HCT116 (cell line): Measurements from ENCODE around the gene S100P. TPM values are rescaled to one million over a fixed set of nuclear protein-coding genes. Genes with fewer than 3 reads are reported as not detected.
A peak's percentile ranks its signal among the peaks of the same experiment; 100 is the strongest.

Source experiments
- ATAC-seq: fragments of 200-7000 bp; cut with Tn5 transposase; 2 replicates; pipeline ENCODE4 v1.9.1; 2020; ENCODE audit warnings: mild to moderate bottlenecking, moderate library complexity
- Bru-seq: library from RNA; stranded (reverse); fragments of 400-500 nt; gene quantifications from one replicate; lab custom pipeline; 2021; lab: Mats Ljungman, UMichigan
- BruChase-seq, 2 experiments: library from RNA; stranded (reverse); fragments of 400-500 nt; gene quantifications; one replicate each; lab custom pipeline; 2021; lab: Mats Ljungman, UMichigan
- BruUV-seq: library from RNA; stranded (reverse); fragments of 400-500 nt; replicated peaks from 2 replicates; lab custom pipeline; 2021; lab: Mats Ljungman, UMichigan
- CTCF ChIA-PET: fragments of 300-600 bp; sonication (Branson Sonifier 250); formaldehyde crosslinking; loops from one replicate; lab custom pipeline; 2021; ENCODE audit warnings: antibody characterized with exemption; lab: Charles Lee
- POLR2A ChIA-PET: fragments of 300-600, 350-600 bp; sonication (Branson Sonifier 250); formaldehyde crosslinking; loops from one replicate; lab custom pipeline; 2021; ENCODE audit warnings: antibody characterized with exemption; lab: Charles Lee
- RAD21 ChIA-PET, 2 experiments: fragments of 300-600 bp; sonication (Branson Sonifier 250); formaldehyde crosslinking; loops; one replicate each; lab custom pipeline; 2023; ENCODE audit warnings: low total read pairs in 2 of 2; ENCODE audit not compliant: uncharacterized antibody in 2 of 2, unreplicated experiment in 2 of 2, low non-redundant PET in 1 of 2; lab: Charles Lee
- DNase-seq: peaks from one replicate; pipeline ENCODE4 v3.0.0-alpha.2; 2010; ENCODE audit warnings: low read depth, low spot score
- H2AFZ ChIP-seq: fragments of 200-600 bp; shearing (Covaris generic), sonication (generic); 2 replicates; pipeline ENCODE4 v1.6.1; 2017; ENCODE audit warnings: low read depth, mixed run types, mixed read lengths, antibody characterized with exemption, low read length; ENCODE audit not compliant: poor library complexity, severe bottlenecking
- H3K27ac ChIP-seq: 2 replicates; pipeline ENCODE4 v1.5.1; 2012; ENCODE audit warnings: low read depth, low read length
- H3K27me3 ChIP-seq: fragments of 200-600 bp; sonication (generic); 2 replicates; pipeline ENCODE4 v1.6.1; 2016; ENCODE audit warnings: mixed run types, low read length, mixed read lengths; ENCODE audit not compliant: insufficient read depth
- H3K36me3 ChIP-seq, 2 experiments: fragments of 200-500 bp in 1 of 2; fragments of 200-600 bp in 1 of 2; sonication (Bioruptor generic) in 1 of 2; sonication (generic) in 1 of 2; 2 replicates each; pipeline versions ENCODE4 v1.5.1 to v1.6.1; 2014 to 2016; ENCODE audit warnings: low read length in 2 of 2, inconsistent platforms in 1 of 2, mixed read lengths in 1 of 2, mixed run types in 1 of 2; ENCODE audit not compliant: insufficient read depth in 2 of 2, control insufficient read depth in 1 of 2
- H3K4me1 ChIP-seq, 2 experiments: fragments of 200-600 bp in 1 of 2; sonication (generic) in 1 of 2; 2 replicates each; pipeline versions ENCODE4 v1.5.1 to v1.6.1; 2012 to 2017; ENCODE audit warnings: low read length in 2 of 2, inconsistent platforms in 1 of 2, mild to moderate bottlenecking in 1 of 2, mixed read lengths in 1 of 2, mixed run types in 1 of 2, moderate library complexity in 1 of 2; ENCODE audit not compliant: insufficient read depth in 2 of 2, control insufficient read depth in 1 of 2
- H3K4me2 ChIP-seq: fragments of 200-600 bp; sonication (generic); 2 replicates; pipeline ENCODE4 v1.6.1; 2017; ENCODE audit warnings: mixed run types, low read length, mixed read lengths
- H3K4me3 ChIP-seq, 2 experiments: fragments of 200-600 bp in 1 of 2; sonication (generic) in 1 of 2; replicated peaks in 1 of 2; 2 replicates each; pipeline ENCODE4 v1.5.1; 2011 to 2016; ENCODE audit warnings: low read length in 2 of 2, control low read depth in 1 of 2, low read depth in 1 of 2, mild to moderate bottlenecking in 1 of 2, mixed read lengths in 1 of 2, mixed run types in 1 of 2
- H3K79me2 ChIP-seq: fragments of 200-600 bp; sonication (generic); 2 replicates; pipeline ENCODE4 v1.6.1; 2017; ENCODE audit warnings: mild to moderate bottlenecking, mixed run types, low read length, moderate library complexity, mixed read lengths; ENCODE audit not compliant: insufficient read depth
- H3K9ac ChIP-seq: fragments of 200-600 bp; sonication (generic); 2 replicates; pipeline ENCODE4 v1.6.1; 2016; ENCODE audit warnings: low read length, mixed read lengths
- H3K9me2 ChIP-seq: fragments of 200-600 bp; sonication (generic), shearing (Covaris generic); 2 replicates; pipeline ENCODE4 v1.6.1; 2017; ENCODE audit warnings: mixed run types, mild to moderate bottlenecking, moderate library complexity; ENCODE audit not compliant: insufficient read depth
- H3K9me3 ChIP-seq, 2 experiments: fragments of 200-500 bp in 1 of 2; fragments of 200-600 bp in 1 of 2; sonication (Bioruptor generic) in 1 of 2; sonication (generic) in 1 of 2; 2 replicates each; pipeline ENCODE4 v1.6.1; 2014 to 2017; ENCODE audit warnings: low read length in 2 of 2, mixed read lengths in 2 of 2, inconsistent platforms in 1 of 2, low read depth in 1 of 2, mild to moderate bottlenecking in 1 of 2, mixed run types in 1 of 2, moderate library complexity in 1 of 2; ENCODE audit not compliant: control insufficient read depth in 1 of 2, insufficient read depth in 1 of 2
- H4K20me1 ChIP-seq: fragments of 200-600 bp; sonication (generic), shearing (Covaris generic); 2 replicates; pipeline ENCODE4 v1.6.1; 2017; ENCODE audit warnings: mixed run types, mild to moderate bottlenecking, moderate library complexity; ENCODE audit not compliant: insufficient read depth
- FOSL1 ChIP-seq: IDR thresholded peaks from 2 replicates; pipeline ENCODE4 v1.6.1; 2012; ENCODE audit warnings: low read depth
- MAX ChIP-seq: IDR thresholded peaks from 2 replicates; pipeline ENCODE4 v1.6.1; 2012
- POLR2AphosphoS5 ChIP-seq: IDR thresholded peaks from 2 replicates; pipeline ENCODE4 v1.6.1; 2011; ENCODE audit warnings: mild to moderate bottlenecking, low read depth, low read length, moderate library complexity
- REST ChIP-seq: IDR thresholded peaks from 2 replicates; pipeline ENCODE4 v1.6.1; 2012; ENCODE audit warnings: low read depth
- SIN3A ChIP-seq: IDR thresholded peaks from 2 replicates; pipeline ENCODE4 v1.6.1; 2012; ENCODE audit warnings: low read depth
- YY1 ChIP-seq: IDR thresholded peaks from 2 replicates; pipeline ENCODE4 v1.6.1; 2011; ENCODE audit warnings: low read length, low read depth, moderate library complexity, mild to moderate bottlenecking; ENCODE audit not compliant: insufficient replicate concordance; ENCODE audit errors: extremely low read depth
- ZNF274 ChIP-seq: fragments of 200-500 bp; sonication (Bioruptor generic); IDR thresholded peaks from 2 replicates; pipeline ENCODE4 v1.6.1; 2014; ENCODE audit warnings: mild to moderate bottlenecking, low read depth, low read length, inconsistent platforms
- intact Hi-C: fragments of 100-400 bp; cut with micrococcal nuclease; formaldehyde crosslinking; loops from 2 replicates; pipeline ENCODE4 v1.10.0; 2022
- long read RNA-seq: library from polyadenylated mRNA; unstranded; transcript quantifications from one replicate; pipeline ENCODE4 v2.0.0, GENCODE V29; 2021; ENCODE audit not compliant: unreplicated experiment
- polyA plus RNA-seq: library from polyadenylated mRNA; unstranded; fragments of >200 nt; gene quantifications from 2 replicates; pipeline ENCODE4 v1.2.1, GENCODE V29; 2012; ENCODE audit warnings: missing spikeins
- total RNA-seq: library from RNA; stranded (reverse); gene quantifications from one replicate; pipeline ENCODE4 v1.2.1, GENCODE V29; 2021; ENCODE audit not compliant: unreplicated experiment

S100P gene
- total RNA-seq = 4.1 TPM
- 7.1 and 14.8 TPM in 2 replicates for polyA plus RNA-seq
- Bru-seq, nascent RNA = percentile 42 among the genes with signal in this experiment
- percentile 58 among the genes with signal in this experiment for BruChase-seq, experiment 1, labeled RNA remaining after a 6-hour chase
- BruChase-seq, experiment 2, labeled RNA remaining after a 2-hour chase = percentile 42 among the genes with signal in this experiment
- long read RNA-seq, partial matches to known transcripts = 0 of 1 reads
- long read RNA-seq, other reads (novel, unspliced or antisense) = 0 of 1 reads

- ChIA-PET CTCF (interaction anchor here (0.7 to 1.3 kb wide), 3 partner anchors 8 to 19 kb away, joined by 3 read pairs; no protein-coding TSS in a partner anchor), POLR2A (no interaction called here), RAD21 (no interaction called here)
- no peak for ATAC-seq
- Histone ChIP-seq H3K4me2 (no peak within 1 kb of the TSS), H3K9me2 (no peaks in the 10 kb centered on the region), H3K9ac (no peak within 1 kb of the TSS), H3K4me3 (no peak within 1 kb of the TSS), H3K27me3 (no peaks in the 10 kb centered on the region), H3K9me3 (no peaks in the 10 kb centered on the region), H4K20me1 (no peaks in the 10 kb centered on the region), H3K27ac (no peak within 1 kb of the TSS), H2AFZ (no peak within 1 kb of the TSS), H3K36me3 (no peaks in the 10 kb centered on the region), H3K4me1 (peaks cover 28 to 41% of the 10 kb centered on the region in 2 experiments), H3K79me2 (no peaks in the 10 kb centered on the region)
- no peak for DNase-seq
- BruUV-seq = no TSS peak
- intact Hi-C loops = no loop called here
- TF ChIP-seq POLR2AphosphoS5 (no peak), ZNF274 (no peak), YY1 (no peak)
Measured at GRCh38 chr4:6693231-6694176, at the start of gene S100P. Gene S100P (plus strand): TSS chr4:6693878. CDS start chr4:6693933, 55 bp downstream.

GRCh38 chr4:6644792-6645530 is 48.7 kb upstream of the S100P start:
- ATAC-seq = no peak
- no peak overlapping the region for H3K27ac ChIP-seq
- H3K9me3 ChIP-seq = no peaks in the 10 kb centered on the region
- no peaks in the 10 kb centered on the region for H4K20me1 ChIP-seq
- ChIA-PET POLR2A (interaction anchor here (3.4 kb wide), 1 partner anchor 28 kb away, joined by 17 read pairs; a partner anchor contains a TSS), CTCF (no interaction called here), RAD21 (no interaction called here)
- no peaks in the 10 kb centered on the region for H3K9me2 ChIP-seq
- DNase-seq = no peak
- no peak overlapping the region for H3K4me3 ChIP-seq
- peaks cover 8 to 11% of the 10 kb centered on the region in 2 experiments for H3K4me1 ChIP-seq
- no peak overlapping the region for H3K4me2 ChIP-seq
- no peak for TF ChIP-seq SIN3A
- no peak for TF ChIP-seq MAX
- TF ChIP-seq FOSL1 = no peak
- TF ChIP-seq REST = no peak
- H3K79me2 ChIP-seq = peaks cover 30% of the 10 kb centered on the region
- H3K9ac ChIP-seq = no peak overlapping the region
- BruUV-seq = no TSS peak
- H3K36me3 ChIP-seq = peaks cover 9 to 21% of the 10 kb centered on the region in 2 experiments; a peak in 3 of 4 replicates
- H2AFZ ChIP-seq = no peak overlapping the region
- intact Hi-C loops = no loop called here
- no peaks in the 10 kb centered on the region for H3K27me3 ChIP-seq
